GM23338 (cell line): ENCODE measurements around the gene CCDC178. TPM values are rescaled to one million over a fixed set of nuclear protein-coding genes. Genes with fewer than 3 reads are reported as not detected.
A peak's percentile ranks its signal among the peaks of the same experiment; 100 is the strongest.

Experiments
- ATAC-seq: fragments of 200-7000 bp; cut with Tn5 transposase; 3 replicates; pipeline ENCODE4 v1.9.1; 2020
- DNase-seq: peaks from one replicate; pipeline ENCODE4 v3.0.0-alpha.2; 2015; ENCODE audit warnings: low spot score
- H2AFZ ChIP-seq: fragments of 200-600 bp; sonication (generic); 2 replicates; pipeline ENCODE4 v1.8.0; 2016; ENCODE audit warnings: antibody characterized with exemption, mild to moderate bottlenecking, moderate library complexity
- H3F3A ChIP-seq: fragments of 200-600 bp; sonication (generic); replicated peaks from 2 replicates; pipeline ENCODE4 v1.8.0; 2017; ENCODE audit warnings: antibody characterized with exemption, mixed run types, low read depth
- H3K27ac ChIP-seq: fragments of 200-600 bp; sonication (generic); 2 replicates; pipeline ENCODE4 v1.6.1; 2016; ENCODE audit warnings: low read depth
- H3K27me3 ChIP-seq: fragments of 200-600 bp; sonication (generic); 2 replicates; pipeline ENCODE4 v1.8.0; 2016; ENCODE audit warnings: mild to moderate bottlenecking, mixed run types, moderate library complexity; ENCODE audit not compliant: insufficient read depth
- H3K36me3 ChIP-seq: fragments of 200-600 bp; sonication (generic); 2 replicates; pipeline ENCODE4 v1.8.0; 2016; ENCODE audit warnings: mild to moderate bottlenecking; ENCODE audit not compliant: insufficient read depth
- H3K4me1 ChIP-seq: fragments of 200-600 bp; sonication (generic); 2 replicates; pipeline ENCODE4 v1.8.0; 2016; ENCODE audit warnings: mild to moderate bottlenecking, moderate library complexity; ENCODE audit not compliant: insufficient read depth
- H3K4me2 ChIP-seq: fragments of 200-600 bp; sonication (generic); 2 replicates; pipeline ENCODE4 v1.7.1; 2017; ENCODE audit warnings: mixed run types
- H3K4me3 ChIP-seq: fragments of 200-600 bp; sonication (generic); 2 replicates; pipeline ENCODE4 v1.6.1; 2016; ENCODE audit warnings: mixed run types
- H3K79me2 ChIP-seq: fragments of 200-600 bp; sonication (generic); replicated peaks from 2 replicates; pipeline ENCODE4 v1.8.0; 2017; ENCODE audit warnings: mild to moderate bottlenecking; ENCODE audit not compliant: insufficient read depth
- H3K9me2 ChIP-seq: fragments of 200-600 bp; sonication (generic); 2 replicates; pipeline ENCODE4 v1.8.0; 2017; ENCODE audit not compliant: insufficient read depth
- H4K20me1 ChIP-seq: fragments of 200-600 bp; sonication (generic); replicated peaks from 2 replicates; pipeline ENCODE4 v1.8.0; 2017; ENCODE audit warnings: mild to moderate bottlenecking; ENCODE audit not compliant: insufficient read depth
- H3K27ac Mint-ChIP-seq: 2 replicates; pipeline ENCODE4 v1.8.0; 2020; ENCODE audit warnings: inconsistent platforms, mild to moderate bottlenecking, moderate library complexity, mixed read lengths
- H3K27me3 Mint-ChIP-seq: 3 replicates; pipeline ENCODE4 v1.8.0; 2022; ENCODE audit warnings: low read depth, mild to moderate bottlenecking, moderate library complexity, mixed read lengths, inconsistent platforms; ENCODE audit not compliant: insufficient read depth, poor library complexity
- H3K36me3 Mint-ChIP-seq: 3 replicates; pipeline ENCODE4 v1.8.0; 2021; ENCODE audit warnings: low read depth, mild to moderate bottlenecking, inconsistent platforms, moderate library complexity, mixed read lengths
- H3K4me1 Mint-ChIP-seq: 3 replicates; pipeline ENCODE4 v1.8.0; 2020; ENCODE audit warnings: mild to moderate bottlenecking, inconsistent platforms, mixed read lengths
- H3K4me3 Mint-ChIP-seq: 3 replicates; pipeline ENCODE4 v1.8.0; 2021; ENCODE audit warnings: moderate library complexity, mild to moderate bottlenecking, inconsistent platforms, mixed read lengths
- H3K9me3 Mint-ChIP-seq: 3 replicates; pipeline ENCODE4 v1.8.0; 2020; ENCODE audit warnings: moderate library complexity, mild to moderate bottlenecking, inconsistent platforms, mixed read lengths
- CREB1 ChIP-seq: fragments of 250-450 bp; sonication (Bioruptor Pico); IDR thresholded peaks from 2 replicates; pipeline ENCODE4 v1.5.0; 2020; ENCODE audit warnings: low read depth, mild to moderate bottlenecking, moderate library complexity
- EZH2 ChIP-seq: fragments of 200-600 bp; sonication (generic); IDR thresholded peaks from one replicate; pipeline ENCODE4 v1.8.0; 2017; ENCODE audit warnings: antibody characterized with exemption, mild to moderate bottlenecking, low read depth; ENCODE audit not compliant: unreplicated experiment
- EZH2phosphoT487 ChIP-seq: fragments of 200-600 bp; sonication (generic); IDR thresholded peaks from one replicate; pipeline ENCODE4 v1.8.1; 2018; ENCODE audit warnings: antibody characterized with exemption; ENCODE audit not compliant: unreplicated experiment
- JUNB ChIP-seq: IDR thresholded peaks from one replicate; pipeline ENCODE4 v1.6.1; 2016; ENCODE audit warnings: antibody characterized with exemption; ENCODE audit not compliant: unreplicated experiment
- NANOG ChIP-seq: IDR thresholded peaks from 2 replicates; pipeline ENCODE4 v1.6.1; 2016; ENCODE audit warnings: antibody characterized with exemption, borderline replicate concordance
- STAT1 ChIP-seq: IDR thresholded peaks from one replicate; pipeline ENCODE4 v1.6.1; 2016; ENCODE audit warnings: antibody characterized with exemption; ENCODE audit not compliant: unreplicated experiment
- ZNF114 ChIP-seq: fragments of 250-450 bp; sonication (Bioruptor Pico); IDR thresholded peaks from 2 replicates; pipeline ENCODE4 v1.5.0; 2020; ENCODE audit warnings: mild to moderate bottlenecking, moderate library complexity
- ZNF331 ChIP-seq: fragments of 250-450 bp; sonication (Bioruptor Pico); IDR thresholded peaks from 2 replicates; pipeline ENCODE4 v1.5.0; 2020; ENCODE audit warnings: low read depth, mild to moderate bottlenecking, moderate library complexity
- polyA plus RNA-seq: library from polyadenylated mRNA; unstranded; fragments of >200 nt; fragmentation: Nextera tagmentation; extraction: Ambion mirVana; gene quantifications from 2 replicates; pipeline ENCODE4 v1.2.1, GENCODE V29; 2016
- total RNA-seq: library from RNA; depleted of rRNA; stranded (reverse); fragments of >200 nt; shearing (Covaris generic); gene quantifications from 2 replicates; pipeline ENCODE4 v1.2.3, GENCODE V29; 2014
- TF ChIP-seq, protein P1 (sequence below): IDR thresholded peaks from one replicate; pipeline ENCODE4 v1.6.1; 2018; ENCODE audit warnings: antibody characterized with exemption; ENCODE audit not compliant: unreplicated experiment
- TF ChIP-seq, protein P2 (sequence below), 2 experiments: fragments of 200-600 bp in 1 of 2; sonication (generic) in 1 of 2; conservative IDR thresholded peaks; 2 replicates each; pipeline versions ENCODE4 v1.5.1 to v1.6.1; 2016 to 2017; ENCODE audit warnings: antibody characterized with exemption in 2 of 2, low read depth in 2 of 2, mild to moderate bottlenecking in 2 of 2, moderate library complexity in 1 of 2
- TF ChIP-seq, protein P3 (sequence below): IDR thresholded peaks from 2 replicates; pipeline ENCODE4 v1.6.1; 2016; ENCODE audit warnings: antibody characterized with exemption

CCDC178 gene
- total and polyA plus RNA-seq, 2 experiments from 2014 or later, result 0.17 to 0.24 TPM

DNA sequence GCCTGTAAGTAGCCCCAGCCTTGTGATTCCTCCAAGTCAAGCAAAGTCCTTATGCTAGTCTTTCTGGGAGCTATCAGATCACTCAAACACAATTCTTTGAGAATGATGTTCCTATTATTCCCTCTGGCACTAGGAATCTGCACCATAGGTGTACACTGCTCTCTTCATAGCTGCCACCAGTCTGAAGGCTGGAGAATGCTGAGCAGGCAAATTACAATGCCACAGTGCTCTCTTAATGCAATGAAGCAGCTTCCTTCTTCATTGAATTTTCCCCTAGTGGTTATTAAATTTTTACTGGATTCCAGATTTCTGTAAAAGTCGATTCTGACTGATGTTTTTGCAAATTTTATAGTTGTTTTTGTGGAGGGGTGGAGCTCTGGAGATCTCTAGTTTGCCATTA, 84.8 kb downstream of the CCDC178 start (continued):
- TF ChIP-seq, protein P1, sequence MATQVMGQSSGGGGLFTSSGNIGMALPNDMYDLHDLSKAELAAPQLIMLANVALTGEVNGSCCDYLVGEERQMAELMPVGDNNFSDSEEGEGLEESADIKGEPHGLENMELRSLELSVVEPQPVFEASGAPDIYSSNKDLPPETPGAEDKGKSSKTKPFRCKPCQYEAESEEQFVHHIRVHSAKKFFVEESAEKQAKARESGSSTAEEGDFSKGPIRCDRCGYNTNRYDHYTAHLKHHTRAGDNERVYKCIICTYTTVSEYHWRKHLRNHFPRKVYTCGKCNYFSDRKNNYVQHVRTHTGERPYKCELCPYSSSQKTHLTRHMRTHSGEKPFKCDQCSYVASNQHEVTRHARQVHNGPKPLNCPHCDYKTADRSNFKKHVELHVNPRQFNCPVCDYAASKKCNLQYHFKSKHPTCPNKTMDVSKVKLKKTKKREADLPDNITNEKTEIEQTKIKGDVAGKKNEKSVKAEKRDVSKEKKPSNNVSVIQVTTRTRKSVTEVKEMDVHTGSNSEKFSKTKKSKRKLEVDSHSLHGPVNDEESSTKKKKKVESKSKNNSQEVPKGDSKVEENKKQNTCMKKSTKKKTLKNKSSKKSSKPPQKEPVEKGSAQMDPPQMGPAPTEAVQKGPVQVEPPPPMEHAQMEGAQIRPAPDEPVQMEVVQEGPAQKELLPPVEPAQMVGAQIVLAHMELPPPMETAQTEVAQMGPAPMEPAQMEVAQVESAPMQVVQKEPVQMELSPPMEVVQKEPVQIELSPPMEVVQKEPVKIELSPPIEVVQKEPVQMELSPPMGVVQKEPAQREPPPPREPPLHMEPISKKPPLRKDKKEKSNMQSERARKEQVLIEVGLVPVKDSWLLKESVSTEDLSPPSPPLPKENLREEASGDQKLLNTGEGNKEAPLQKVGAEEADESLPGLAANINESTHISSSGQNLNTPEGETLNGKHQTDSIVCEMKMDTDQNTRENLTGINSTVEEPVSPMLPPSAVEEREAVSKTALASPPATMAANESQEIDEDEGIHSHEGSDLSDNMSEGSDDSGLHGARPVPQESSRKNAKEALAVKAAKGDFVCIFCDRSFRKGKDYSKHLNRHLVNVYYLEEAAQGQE, result no peak
- TF ChIP-seq, protein P2, sequence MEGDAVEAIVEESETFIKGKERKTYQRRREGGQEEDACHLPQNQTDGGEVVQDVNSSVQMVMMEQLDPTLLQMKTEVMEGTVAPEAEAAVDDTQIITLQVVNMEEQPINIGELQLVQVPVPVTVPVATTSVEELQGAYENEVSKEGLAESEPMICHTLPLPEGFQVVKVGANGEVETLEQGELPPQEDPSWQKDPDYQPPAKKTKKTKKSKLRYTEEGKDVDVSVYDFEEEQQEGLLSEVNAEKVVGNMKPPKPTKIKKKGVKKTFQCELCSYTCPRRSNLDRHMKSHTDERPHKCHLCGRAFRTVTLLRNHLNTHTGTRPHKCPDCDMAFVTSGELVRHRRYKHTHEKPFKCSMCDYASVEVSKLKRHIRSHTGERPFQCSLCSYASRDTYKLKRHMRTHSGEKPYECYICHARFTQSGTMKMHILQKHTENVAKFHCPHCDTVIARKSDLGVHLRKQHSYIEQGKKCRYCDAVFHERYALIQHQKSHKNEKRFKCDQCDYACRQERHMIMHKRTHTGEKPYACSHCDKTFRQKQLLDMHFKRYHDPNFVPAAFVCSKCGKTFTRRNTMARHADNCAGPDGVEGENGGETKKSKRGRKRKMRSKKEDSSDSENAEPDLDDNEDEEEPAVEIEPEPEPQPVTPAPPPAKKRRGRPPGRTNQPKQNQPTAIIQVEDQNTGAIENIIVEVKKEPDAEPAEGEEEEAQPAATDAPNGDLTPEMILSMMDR (conservative IDR thresholded peaks at IDR 0.05; ENCODE audit: low read depth in 2 of 2), result no peak
- TF ChIP-seq ZNF331 (CRISPR knock-in tag) (no peak), CREB1 (CRISPR knock-in tag) (no peak), EZH2 (no peak), NANOG (no peak)
- TF ChIP-seq, protein P3, sequence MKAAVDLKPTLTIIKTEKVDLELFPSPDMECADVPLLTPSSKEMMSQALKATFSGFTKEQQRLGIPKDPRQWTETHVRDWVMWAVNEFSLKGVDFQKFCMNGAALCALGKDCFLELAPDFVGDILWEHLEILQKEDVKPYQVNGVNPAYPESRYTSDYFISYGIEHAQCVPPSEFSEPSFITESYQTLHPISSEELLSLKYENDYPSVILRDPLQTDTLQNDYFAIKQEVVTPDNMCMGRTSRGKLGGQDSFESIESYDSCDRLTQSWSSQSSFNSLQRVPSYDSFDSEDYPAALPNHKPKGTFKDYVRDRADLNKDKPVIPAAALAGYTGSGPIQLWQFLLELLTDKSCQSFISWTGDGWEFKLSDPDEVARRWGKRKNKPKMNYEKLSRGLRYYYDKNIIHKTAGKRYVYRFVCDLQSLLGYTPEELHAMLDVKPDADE, result no peak

DNA sequence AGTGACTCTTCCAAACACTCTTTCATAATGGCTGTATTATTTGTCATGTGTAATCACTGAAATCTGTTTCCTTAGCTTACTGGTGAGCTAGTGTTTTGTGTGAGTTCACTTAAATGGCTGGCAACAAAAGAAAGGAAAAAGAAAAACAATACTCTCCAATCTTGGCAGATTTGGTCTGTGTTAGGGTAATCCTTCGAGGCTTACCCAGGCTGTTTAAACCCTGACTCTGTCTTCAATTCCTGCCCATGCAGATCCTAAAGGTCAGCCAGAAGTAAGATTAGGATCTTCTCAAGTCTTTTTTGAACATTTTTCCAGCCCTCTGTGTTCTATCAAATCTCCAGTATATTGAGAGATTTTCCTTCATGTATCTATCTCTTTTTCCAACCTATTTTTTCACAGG, 85.3 kb downstream of the CCDC178 start:
- H3K27me3 ChIP-seq, result no peaks in the 10 kb centered on the region
- H3K36me3 Mint-ChIP-seq, result 0 out of 3 replicates have a peak, but pooled peaks cover 4% of the 10 kb centered on the region
- TF ChIP-seq EZH2 (no peak), JUNB (no peak), EZH2phosphoT487 (no peak), ZNF114 (CRISPR knock-in tag) (no peak), STAT1 (no peak), ZNF331 (CRISPR knock-in tag) (no peak)
- TF ChIP-seq, protein P2 (conservative IDR thresholded peaks at IDR 0.05; ENCODE audit: low read depth in 2 of 2), result no peak
- TF ChIP-seq, protein P3, result no peak
- TF ChIP-seq, protein P1, result no peak

More for the DNA sequence above, 85.3 kb downstream of the CCDC178 start:
- no peaks in the 10 kb centered on the region for H3K36me3 ChIP-seq
- H3K4me2 ChIP-seq, result 0 out of 2 replicates have a peak overlapping the region, but pooled peaks have one; percentile 5
- H3K27me3 Mint-ChIP-seq, result peaks cover 3% of the 10 kb centered on the region
- peak overlapping the region; percentile 1; the same call in 1 of the 2 replicates for H3K27ac Mint-ChIP-seq
- H3K79me2 ChIP-seq, result no peaks in the 10 kb centered on the region
- H3K4me1 Mint-ChIP-seq, result peaks cover 21% of the 10 kb centered on the region
- H2AFZ ChIP-seq, result no peak overlapping the region; the same call in 1 of the 2 replicates
- DNase-seq, result no peak
- H3K4me3 Mint-ChIP-seq, result no peak overlapping the region
- no peaks in the 10 kb centered on the region for H3K9me3 Mint-ChIP-seq
- peak; percentile 58 for ATAC-seq
- H3K4me3 ChIP-seq, result no peak overlapping the region
- no peaks in the 10 kb centered on the region for H4K20me1 ChIP-seq
- no peak overlapping the region for H3K27ac ChIP-seq
- H3F3A ChIP-seq, result no peaks in the 10 kb centered on the region
- no peaks in the 10 kb centered on the region for H3K9me2 ChIP-seq
- peaks cover 23% of the 10 kb centered on the region for H3K4me1 ChIP-seq
